DND-41 (cell line): ENCODE results near the gene PLEKHG2.

Experiments
- EZH2 ChIP-seq: IDR thresholded peaks from 3 replicates; pipeline ENCODE4 v1.6.1; 2012; ENCODE audit warnings: borderline replicate concordance, low read depth, mild to moderate bottlenecking, moderate library complexity, low read length, inconsistent platforms; ENCODE audit not compliant: severe bottlenecking
- TF ChIP-seq, protein P1 (sequence below): IDR thresholded peaks from 2 replicates; pipeline ENCODE4 v1.5.1; 2012; ENCODE audit warnings: borderline replicate concordance, low read length, moderate library complexity, mild to moderate bottlenecking; ENCODE audit not compliant: poor library complexity, severe bottlenecking; ENCODE audit errors: extremely low read depth

DNA sequence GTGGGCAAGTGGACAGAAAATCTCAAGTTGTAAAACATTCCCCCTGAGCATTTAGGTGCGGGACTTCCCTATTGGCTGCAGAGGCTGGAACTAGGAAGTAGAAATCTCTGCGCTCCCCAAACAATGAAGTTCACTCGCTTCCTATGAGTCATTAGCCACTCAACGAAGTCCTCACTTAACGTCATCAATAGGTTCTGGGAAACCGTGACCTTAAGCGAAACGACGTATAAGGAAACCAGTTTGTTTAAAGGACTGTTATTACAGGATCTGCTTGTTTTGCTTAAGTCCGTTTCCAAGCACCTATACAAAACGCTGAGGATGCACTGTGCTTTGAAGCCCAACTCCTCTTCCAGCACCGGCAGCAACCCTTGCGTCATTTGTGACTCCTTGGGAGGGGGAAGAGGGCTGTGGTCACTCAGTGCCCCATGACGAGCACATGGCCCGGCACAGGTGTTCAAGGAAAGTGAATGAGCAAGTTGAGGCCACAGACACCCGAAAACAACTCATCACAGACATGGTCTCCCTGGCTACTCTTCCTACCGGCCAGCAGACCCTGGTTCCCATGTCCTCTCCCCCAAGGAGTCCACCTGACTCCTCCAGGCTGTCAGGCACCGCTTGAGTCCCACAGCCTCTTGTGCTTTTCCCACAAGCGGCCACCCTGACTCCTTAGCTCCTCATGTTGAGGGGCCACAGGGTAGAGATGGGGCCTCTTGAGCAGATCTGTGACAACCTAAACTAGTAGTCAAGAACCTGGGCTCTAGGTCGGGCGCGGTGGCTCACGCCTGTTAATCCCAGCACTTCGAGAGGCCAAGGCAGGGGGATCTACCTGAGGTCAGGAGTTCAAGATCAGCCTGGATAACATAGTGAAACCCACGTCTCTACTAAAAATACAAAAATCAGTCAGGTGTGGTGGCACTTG is 18.5 kb downstream of the PLEKHG2 start:
- TF ChIP-seq, protein P1, sequence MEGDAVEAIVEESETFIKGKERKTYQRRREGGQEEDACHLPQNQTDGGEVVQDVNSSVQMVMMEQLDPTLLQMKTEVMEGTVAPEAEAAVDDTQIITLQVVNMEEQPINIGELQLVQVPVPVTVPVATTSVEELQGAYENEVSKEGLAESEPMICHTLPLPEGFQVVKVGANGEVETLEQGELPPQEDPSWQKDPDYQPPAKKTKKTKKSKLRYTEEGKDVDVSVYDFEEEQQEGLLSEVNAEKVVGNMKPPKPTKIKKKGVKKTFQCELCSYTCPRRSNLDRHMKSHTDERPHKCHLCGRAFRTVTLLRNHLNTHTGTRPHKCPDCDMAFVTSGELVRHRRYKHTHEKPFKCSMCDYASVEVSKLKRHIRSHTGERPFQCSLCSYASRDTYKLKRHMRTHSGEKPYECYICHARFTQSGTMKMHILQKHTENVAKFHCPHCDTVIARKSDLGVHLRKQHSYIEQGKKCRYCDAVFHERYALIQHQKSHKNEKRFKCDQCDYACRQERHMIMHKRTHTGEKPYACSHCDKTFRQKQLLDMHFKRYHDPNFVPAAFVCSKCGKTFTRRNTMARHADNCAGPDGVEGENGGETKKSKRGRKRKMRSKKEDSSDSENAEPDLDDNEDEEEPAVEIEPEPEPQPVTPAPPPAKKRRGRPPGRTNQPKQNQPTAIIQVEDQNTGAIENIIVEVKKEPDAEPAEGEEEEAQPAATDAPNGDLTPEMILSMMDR = no peak
- no peak for TF ChIP-seq EZH2
